ENCODE results near the gene PLXNA4.

Gene PLXNA4

GRCh38 chr7:132154695-132155471, 421.4 kb downstream of the PLXNA4 start:
- Histone ChIP-seq H3K4me1 (ENCODE audit: control insufficient read depth, insufficient read depth, low read length) (peaks cover 10% of the 10 kb centered on the region), H3K27me3 (ENCODE audit: control insufficient read depth, insufficient read depth, low read length) (no peaks in the 10 kb centered on the region), H3K9ac (ENCODE audit: low read depth, low read length) (no peak overlapping the region), H3K36me3 (ENCODE audit: control insufficient read depth, insufficient read depth, low read length) (no peaks in the 10 kb centered on the region), H3K9me3 (ENCODE audit: control insufficient read depth, insufficient read depth, low read length) (no peaks in the 10 kb centered on the region), H3K4me3 (ENCODE audit: low read depth, low read length) (no peak overlapping the region), H3K27ac (ENCODE audit: low read depth, low read length) (no peak overlapping the region)

GRCh38 chr7:132154248-132154647, 422.0 kb downstream of the PLXNA4 start:
- no peak overlapping the region for H3K4me3 ChIP-seq (ENCODE audit: low read depth, low read length)
- no peaks in the 10 kb centered on the region for H3K27me3 ChIP-seq (ENCODE audit: control insufficient read depth, insufficient read depth, low read length)
- no peaks in the 10 kb centered on the region for H3K9me3 ChIP-seq (ENCODE audit: control insufficient read depth, insufficient read depth, low read length)
- no peak overlapping the region for H3K9ac ChIP-seq (ENCODE audit: low read depth, low read length)
- H3K27ac ChIP-seq (ENCODE audit: low read depth, low read length): no peak overlapping the region
- no peaks in the 10 kb centered on the region for H3K36me3 ChIP-seq (ENCODE audit: control insufficient read depth, insufficient read depth, low read length)
- peaks cover 10% of the 10 kb centered on the region for H3K4me1 ChIP-seq (ENCODE audit: control insufficient read depth, insufficient read depth, low read length)

GRCh38 chr7:132152131-132152889, 424.0 kb downstream of the PLXNA4 start:
- H3K27ac ChIP-seq (ENCODE audit: low read depth, low read length): no peak overlapping the region
- H3K4me1 ChIP-seq (ENCODE audit: control insufficient read depth, insufficient read depth, low read length): peaks cover 10% of the 10 kb centered on the region
- H3K27me3 ChIP-seq (ENCODE audit: control insufficient read depth, insufficient read depth, low read length): no peaks in the 10 kb centered on the region
- H3K9ac ChIP-seq (ENCODE audit: low read depth, low read length): no peak overlapping the region
- no peak overlapping the region for H3K4me3 ChIP-seq (ENCODE audit: low read depth, low read length)
- no peaks in the 10 kb centered on the region for H3K36me3 ChIP-seq (ENCODE audit: control insufficient read depth, insufficient read depth, low read length)
- H3K9me3 ChIP-seq (ENCODE audit: control insufficient read depth, insufficient read depth, low read length): no peaks in the 10 kb centered on the region

GRCh38 chr7:132150711-132151110, 425.6 kb downstream of the PLXNA4 start:
- H3K9me3 ChIP-seq (ENCODE audit: control insufficient read depth, insufficient read depth, low read length): no peaks in the 10 kb centered on the region
- no peaks in the 10 kb centered on the region for H3K36me3 ChIP-seq (ENCODE audit: control insufficient read depth, insufficient read depth, low read length)
- H3K9ac ChIP-seq (ENCODE audit: low read depth, low read length): no peak overlapping the region
- no peaks in the 10 kb centered on the region for H3K27me3 ChIP-seq (ENCODE audit: control insufficient read depth, insufficient read depth, low read length)
- no peak overlapping the region for H3K27ac ChIP-seq (ENCODE audit: low read depth, low read length)
- H3K4me3 ChIP-seq (ENCODE audit: low read depth, low read length): no peak overlapping the region
- H3K4me1 ChIP-seq (ENCODE audit: control insufficient read depth, insufficient read depth, low read length): peaks cover 8% of the 10 kb centered on the region

GRCh38 chr7:132149436-132150304, 426.6 kb downstream of the PLXNA4 start:
- Histone ChIP-seq H3K9me3 (ENCODE audit: control insufficient read depth, insufficient read depth, low read length) (no peaks in the 10 kb centered on the region), H3K9ac (ENCODE audit: low read depth, low read length) (no peak overlapping the region), H3K36me3 (ENCODE audit: control insufficient read depth, insufficient read depth, low read length) (no peaks in the 10 kb centered on the region)

GRCh38 chr7:132148876-132149275, 427.4 kb downstream of the PLXNA4 start:
- Histone ChIP-seq H3K4me3 (ENCODE audit: low read depth, low read length) (no peak overlapping the region), H3K4me1 (ENCODE audit: control insufficient read depth, insufficient read depth, low read length) (no peaks in the 10 kb centered on the region), H3K9me3 (ENCODE audit: control insufficient read depth, insufficient read depth, low read length) (no peaks in the 10 kb centered on the region), H3K27me3 (ENCODE audit: control insufficient read depth, insufficient read depth, low read length) (no peaks in the 10 kb centered on the region), H3K36me3 (ENCODE audit: control insufficient read depth, insufficient read depth, low read length) (no peaks in the 10 kb centered on the region), H3K27ac (ENCODE audit: low read depth, low read length) (no peak overlapping the region), H3K9ac (ENCODE audit: low read depth, low read length) (no peak overlapping the region)

More at GRCh38 chr7:132149436-132150304, 426.6 kb downstream of the PLXNA4 start:
- Histone ChIP-seq H3K27me3 (ENCODE audit: control insufficient read depth, insufficient read depth, low read length) (no peaks in the 10 kb centered on the region), H3K4me1 (ENCODE audit: control insufficient read depth, insufficient read depth, low read length) (0 out of 2 replicates have a peak, but pooled peaks cover under 1% of the 10 kb centered on the region), H3K27ac (ENCODE audit: low read depth, low read length) (no peak overlapping the region), H3K4me3 (ENCODE audit: low read depth, low read length) (no peak overlapping the region)

- Histone ChIP-seq H3K9ac (ENCODE audit: low read depth, low read length) (no peak overlapping the region), H3K36me3 (ENCODE audit: control insufficient read depth, insufficient read depth, low read length) (no peaks in the 10 kb centered on the region), H3K9me3 (ENCODE audit: control insufficient read depth, insufficient read depth, low read length) (no peaks in the 10 kb centered on the region), H3K4me3 (ENCODE audit: low read depth, low read length) (no peak overlapping the region), H3K27ac (ENCODE audit: low read depth, low read length) (peak overlapping the region; percentile 25), H3K4me1 (ENCODE audit: control insufficient read depth, insufficient read depth, low read length) (peaks cover 16% of the 10 kb centered on the region), H3K27me3 (ENCODE audit: control insufficient read depth, insufficient read depth, low read length) (no peaks in the 10 kb centered on the region)
Observed at GRCh38 chr7:132145466-132145865, 430.8 kb downstream of the PLXNA4 start.

GRCh38 chr7:132145063-132145462, 431.2 kb downstream of the PLXNA4 start:
- Histone ChIP-seq H3K4me3 (ENCODE audit: low read depth, low read length) (no peak overlapping the region), H3K9ac (ENCODE audit: low read depth, low read length) (no peak overlapping the region), H3K27ac (ENCODE audit: low read depth, low read length) (peak overlapping the region; percentile 25), H3K4me1 (ENCODE audit: control insufficient read depth, insufficient read depth, low read length) (peaks cover 16% of the 10 kb centered on the region), H3K9me3 (ENCODE audit: control insufficient read depth, insufficient read depth, low read length) (no peaks in the 10 kb centered on the region), H3K27me3 (ENCODE audit: control insufficient read depth, insufficient read depth, low read length) (no peaks in the 10 kb centered on the region), H3K36me3 (ENCODE audit: control insufficient read depth, insufficient read depth, low read length) (no peaks in the 10 kb centered on the region)

GRCh38 chr7:132142006-132142405, 434.3 kb downstream of the PLXNA4 start:
- Histone ChIP-seq H3K9ac (ENCODE audit: low read depth, low read length) (no peak overlapping the region), H3K36me3 (ENCODE audit: control insufficient read depth, insufficient read depth, low read length) (no peaks in the 10 kb centered on the region), H3K9me3 (ENCODE audit: control insufficient read depth, insufficient read depth, low read length) (no peaks in the 10 kb centered on the region), H3K4me1 (ENCODE audit: control insufficient read depth, insufficient read depth, low read length) (peaks cover 16% of the 10 kb centered on the region), H3K27me3 (ENCODE audit: control insufficient read depth, insufficient read depth, low read length) (no peaks in the 10 kb centered on the region), H3K27ac (ENCODE audit: low read depth, low read length) (no peak overlapping the region), H3K4me3 (ENCODE audit: low read depth, low read length) (no peak overlapping the region)

- Histone ChIP-seq H3K27me3 (ENCODE audit: control insufficient read depth, insufficient read depth, low read length) (no peaks in the 10 kb centered on the region), H3K4me1 (ENCODE audit: control insufficient read depth, insufficient read depth, low read length) (peaks cover 16% of the 10 kb centered on the region), H3K36me3 (ENCODE audit: control insufficient read depth, insufficient read depth, low read length) (no peaks in the 10 kb centered on the region)
Observed at GRCh38 chr7:132141109-132141508, 435.2 kb downstream of the PLXNA4 start.

More at GRCh38 chr7:132141109-132141508, 435.2 kb downstream of the PLXNA4 start:
- no peak overlapping the region for H3K9ac ChIP-seq (ENCODE audit: low read depth, low read length)
- H3K4me3 ChIP-seq (ENCODE audit: low read depth, low read length): no peak overlapping the region
- H3K9me3 ChIP-seq (ENCODE audit: control insufficient read depth, insufficient read depth, low read length): no peaks in the 10 kb centered on the region
- no peak overlapping the region for H3K27ac ChIP-seq (ENCODE audit: low read depth, low read length)
